OCI-LY3 (cell line): ENCODE measurements around the gene GREM2.

ENCODE experiments used
- EZH2phosphoT487 ChIP-seq: fragments of 200-600 bp; shearing (Covaris generic); IDR thresholded peaks from 2 replicates; pipeline ENCODE4 v1.6.1; 2018; ENCODE audit warnings: antibody characterized with exemption, mixed run types, low read depth
- TF ChIP-seq, protein P1 (sequence below): fragments of 200-600, 300-600 bp; sonication (generic); IDR thresholded peaks from 2 replicates; pipeline ENCODE4 v1.5.1; 2014; ENCODE audit warnings: antibody characterized with exemption, low read length, low read depth

DNA sequence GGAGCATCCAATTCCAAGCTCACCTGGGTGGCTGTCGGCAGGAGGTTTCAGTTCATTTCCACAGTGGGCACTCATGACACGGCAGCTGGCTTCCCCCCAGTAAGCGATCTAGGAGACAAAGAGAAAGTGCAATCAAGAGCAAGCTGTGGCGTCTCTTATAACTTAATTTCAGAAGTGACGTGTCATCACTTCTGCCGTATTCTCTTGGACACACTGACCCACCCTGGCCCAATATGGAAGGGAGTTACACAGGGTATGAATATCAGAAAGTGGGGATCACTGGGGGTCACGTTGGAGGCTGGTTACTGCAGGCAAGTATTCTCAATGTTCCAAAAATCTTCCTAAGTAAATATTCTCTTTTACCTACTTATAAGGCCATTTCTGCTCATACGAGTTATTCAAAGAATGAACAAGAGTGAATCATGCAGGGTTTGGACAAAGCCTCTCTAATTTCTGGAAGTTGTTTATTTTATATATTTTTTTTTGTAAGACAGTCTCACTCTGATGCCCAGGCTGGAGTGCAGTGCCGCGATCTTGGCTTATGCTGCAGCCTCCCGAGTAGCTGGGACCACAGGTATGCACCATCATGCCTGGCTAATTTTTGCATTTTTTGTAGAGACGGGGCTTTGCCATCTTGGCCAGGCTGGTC, 46.5 kb upstream of the GREM2 start:
- TF ChIP-seq, protein P1, sequence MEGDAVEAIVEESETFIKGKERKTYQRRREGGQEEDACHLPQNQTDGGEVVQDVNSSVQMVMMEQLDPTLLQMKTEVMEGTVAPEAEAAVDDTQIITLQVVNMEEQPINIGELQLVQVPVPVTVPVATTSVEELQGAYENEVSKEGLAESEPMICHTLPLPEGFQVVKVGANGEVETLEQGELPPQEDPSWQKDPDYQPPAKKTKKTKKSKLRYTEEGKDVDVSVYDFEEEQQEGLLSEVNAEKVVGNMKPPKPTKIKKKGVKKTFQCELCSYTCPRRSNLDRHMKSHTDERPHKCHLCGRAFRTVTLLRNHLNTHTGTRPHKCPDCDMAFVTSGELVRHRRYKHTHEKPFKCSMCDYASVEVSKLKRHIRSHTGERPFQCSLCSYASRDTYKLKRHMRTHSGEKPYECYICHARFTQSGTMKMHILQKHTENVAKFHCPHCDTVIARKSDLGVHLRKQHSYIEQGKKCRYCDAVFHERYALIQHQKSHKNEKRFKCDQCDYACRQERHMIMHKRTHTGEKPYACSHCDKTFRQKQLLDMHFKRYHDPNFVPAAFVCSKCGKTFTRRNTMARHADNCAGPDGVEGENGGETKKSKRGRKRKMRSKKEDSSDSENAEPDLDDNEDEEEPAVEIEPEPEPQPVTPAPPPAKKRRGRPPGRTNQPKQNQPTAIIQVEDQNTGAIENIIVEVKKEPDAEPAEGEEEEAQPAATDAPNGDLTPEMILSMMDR: no peak
- TF ChIP-seq EZH2phosphoT487: no peak
